Lung (tissue), 12 donors: Measurements from ENCODE around the gene MARCHF10. TPM values are rescaled to one million over a fixed set of nuclear protein-coding genes. Genes with fewer than 3 reads are reported as not detected.
A peak's percentile ranks its signal among the peaks of the same experiment; 100 is the strongest.

ENCODE experiments used
- ATAC-seq: fragments of 200-7000 bp; cut with Tn5 transposase; one replicate; pipeline ENCODE4 v1.9.1; 2020; ENCODE audit warnings: moderate number of reproducible peaks; ENCODE audit not compliant: insufficient read depth, low FRiP score
- DNase-seq, 3 donors: peaks; one replicate each; pipeline ENCODE4 v3.0.0-alpha.2; 2013 to 2017
- H3K27ac ChIP-seq, 2 donors: one replicate each; pipeline ENCODE4 v1.5.1; 2013; ENCODE audit warnings: mild to moderate bottlenecking in 2 of 2, moderate library complexity in 2 of 2, control low read depth in 1 of 2, inconsistent platforms in 1 of 2, low read depth in 1 of 2, low read length in 1 of 2
- H3K27me3 ChIP-seq, 3 donors: one replicate each; pipeline ENCODE4 v1.5.1; 2013; ENCODE audit warnings: low read length in 2 of 3; ENCODE audit not compliant: control insufficient read depth in 3 of 3, insufficient read depth in 3 of 3
- H3K36me3 ChIP-seq, 4 donors: one replicate each; pipeline ENCODE4 v1.5.1; 2013; ENCODE audit warnings: low read length in 4 of 4, mild to moderate bottlenecking in 1 of 4, moderate library complexity in 1 of 4; ENCODE audit not compliant: control insufficient read depth in 4 of 4, insufficient read depth in 4 of 4
- H3K4me1 ChIP-seq, 5 donors: one replicate each; pipeline ENCODE4 v1.5.1; 2013; ENCODE audit warnings: low read length in 5 of 5, mild to moderate bottlenecking in 2 of 5, moderate library complexity in 1 of 5; ENCODE audit not compliant: control insufficient read depth in 5 of 5, insufficient read depth in 5 of 5
- H3K4me3 ChIP-seq: one replicate; pipeline ENCODE4 v1.5.1; 2013; ENCODE audit warnings: mild to moderate bottlenecking, control low read depth, moderate library complexity
- H3K9ac ChIP-seq, 2 donors: one replicate each; pipeline ENCODE4 v1.5.1; 2013; ENCODE audit warnings: low read length in 2 of 2, control low read depth in 1 of 2; ENCODE audit not compliant: insufficient read depth in 1 of 2
- H3K9me3 ChIP-seq, 4 donors: one replicate each; pipeline ENCODE4 v1.5.1; 2013; ENCODE audit warnings: low read length in 3 of 4, mild to moderate bottlenecking in 1 of 4, moderate library complexity in 1 of 4; ENCODE audit not compliant: control insufficient read depth in 4 of 4, insufficient read depth in 3 of 4
- WGBS, 2 donors: extraction: QIAGEN DNeasy Blood & Tissue Kit; methylation state at CpG; one replicate each; pipeline ENCODE4 v1.1.7; 2013; 5-methylcytosine and 5-hydroxymethylcytosine counted together
- polyA plus RNA-seq, 2 donors: library from polyadenylated mRNA; stranded (reverse); fragments of 200-250 nt; gene quantifications; one replicate each; pipeline ENCODE4 v1.2.1, GENCODE V29; 2013
- total RNA-seq, 2 donors: library from RNA; depleted of rRNA in 1 of 2; stranded (reverse); fragments of >200 nt in 1 of 2; gene quantifications; one replicate each; pipeline ENCODE4 v1.2.1, GENCODE V29; 2014 to 2021
- TF ChIP-seq, protein P1 (sequence below): IDR thresholded peaks from 2 replicates; pipeline ENCODE4 v1.5.1; 2012; ENCODE audit warnings: mild to moderate bottlenecking; ENCODE audit errors: control extremely low read depth, extremely low read depth
- donor health status: control.
- donor health status: control.
- donor health status: Bipolar disorder and iron deficiency.
- donor health status: healthy.
- donor health status: DM: yes; HTN: yes; CAD: no.

MARCHF10 gene
- total and polyA plus RNA-seq, 4 donors, result 3.1 to 13.8 (median 7.5) TPM

DNA sequence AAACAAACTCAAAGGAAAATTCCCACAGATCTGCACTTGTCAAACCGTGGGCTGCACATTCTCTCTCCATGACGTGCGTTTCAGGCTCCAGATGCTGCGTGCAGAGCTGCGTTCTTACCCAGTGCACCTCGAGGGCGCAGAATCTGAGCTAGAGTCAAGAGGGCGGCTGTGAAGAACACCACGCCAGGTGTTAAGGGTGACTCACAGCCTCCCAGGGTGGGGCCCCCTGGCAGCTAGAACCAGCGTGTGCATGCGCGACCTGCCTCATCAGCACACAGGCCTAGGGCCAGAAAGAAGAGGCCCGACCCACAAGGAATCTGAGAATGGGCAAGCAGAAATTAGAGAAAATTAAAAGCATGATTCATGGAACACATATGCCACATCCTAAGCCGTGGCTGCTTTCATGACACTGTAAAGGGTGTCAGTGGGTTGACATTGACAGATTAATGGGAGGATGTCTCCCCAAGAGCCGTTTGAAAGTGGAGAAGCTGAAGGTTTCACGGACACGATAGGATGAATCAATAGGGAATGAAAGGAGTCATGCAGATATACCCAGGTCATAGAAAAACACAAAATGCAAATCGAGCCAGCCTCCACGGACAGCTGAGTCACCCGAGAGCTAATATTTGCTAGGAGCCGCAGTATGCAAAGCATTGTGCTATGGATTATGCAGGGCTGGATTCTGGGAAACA, 29.0 kb downstream of the MARCHF10 start:
- H3K4me3 ChIP-seq, result no peak overlapping the region
- WGBS, 2 donors, result 66 to 86% methylated on average over 21 of the region's 21 CpGs
- H3K36me3 ChIP-seq, result no peaks in the 10 kb centered on the region
- no peaks in the 10 kb centered on the region for H3K4me1 ChIP-seq
- peak overlapping the region in 1 of 2 donors; percentile 1 for H3K27ac ChIP-seq
- peaks cover 0 to 3% (median 0%) of the 10 kb centered on the region in 3 donors for H3K27me3 ChIP-seq
- H3K9ac ChIP-seq, result no peak overlapping the region
- DNase-seq (peak in 2 of 3 donors; percentile 49 to 58), ATAC-seq (peak; percentile 66)
- no peaks in the 10 kb centered on the region for H3K9me3 ChIP-seq
- TF ChIP-seq, protein P1, sequence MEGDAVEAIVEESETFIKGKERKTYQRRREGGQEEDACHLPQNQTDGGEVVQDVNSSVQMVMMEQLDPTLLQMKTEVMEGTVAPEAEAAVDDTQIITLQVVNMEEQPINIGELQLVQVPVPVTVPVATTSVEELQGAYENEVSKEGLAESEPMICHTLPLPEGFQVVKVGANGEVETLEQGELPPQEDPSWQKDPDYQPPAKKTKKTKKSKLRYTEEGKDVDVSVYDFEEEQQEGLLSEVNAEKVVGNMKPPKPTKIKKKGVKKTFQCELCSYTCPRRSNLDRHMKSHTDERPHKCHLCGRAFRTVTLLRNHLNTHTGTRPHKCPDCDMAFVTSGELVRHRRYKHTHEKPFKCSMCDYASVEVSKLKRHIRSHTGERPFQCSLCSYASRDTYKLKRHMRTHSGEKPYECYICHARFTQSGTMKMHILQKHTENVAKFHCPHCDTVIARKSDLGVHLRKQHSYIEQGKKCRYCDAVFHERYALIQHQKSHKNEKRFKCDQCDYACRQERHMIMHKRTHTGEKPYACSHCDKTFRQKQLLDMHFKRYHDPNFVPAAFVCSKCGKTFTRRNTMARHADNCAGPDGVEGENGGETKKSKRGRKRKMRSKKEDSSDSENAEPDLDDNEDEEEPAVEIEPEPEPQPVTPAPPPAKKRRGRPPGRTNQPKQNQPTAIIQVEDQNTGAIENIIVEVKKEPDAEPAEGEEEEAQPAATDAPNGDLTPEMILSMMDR, result no peak

DNA sequence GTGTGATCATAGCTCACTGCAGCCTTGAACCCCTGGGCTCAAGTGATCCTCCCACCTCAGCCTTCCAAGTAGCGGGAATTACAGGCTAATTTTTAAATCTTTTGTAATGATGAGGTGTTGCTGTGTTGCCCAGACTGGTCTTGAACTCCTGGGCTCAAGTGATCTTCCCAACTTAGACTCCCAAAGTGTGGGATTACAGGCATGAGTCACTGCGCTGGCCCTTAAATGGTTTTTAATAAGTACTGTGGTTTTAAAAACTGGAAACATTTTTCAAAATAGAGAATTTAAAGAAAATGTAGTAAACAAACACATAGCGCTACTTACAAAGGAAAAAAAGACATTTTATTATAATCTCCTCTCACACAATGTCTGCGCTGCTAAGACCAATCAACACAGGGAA, 32.2 kb downstream of the MARCHF10 start:
- no peaks in the 10 kb centered on the region for H3K9me3 ChIP-seq
- H3K27me3 ChIP-seq, result peaks cover 0 to 5% (median 0%) of the 10 kb centered on the region in 3 donors
- no peak overlapping the region for H3K27ac ChIP-seq
- no peaks in the 10 kb centered on the region for H3K4me1 ChIP-seq
- no peak overlapping the region for H3K4me3 ChIP-seq
- ATAC-seq (no peak), DNase-seq (no peak)
- 93 to 96% methylated on average over 4 of the region's 4 CpGs for WGBS, 2 donors
- H3K9ac ChIP-seq, result no peak overlapping the region
- no peaks in the 10 kb centered on the region for H3K36me3 ChIP-seq
- TF ChIP-seq, protein P1, result no peak

DNA sequence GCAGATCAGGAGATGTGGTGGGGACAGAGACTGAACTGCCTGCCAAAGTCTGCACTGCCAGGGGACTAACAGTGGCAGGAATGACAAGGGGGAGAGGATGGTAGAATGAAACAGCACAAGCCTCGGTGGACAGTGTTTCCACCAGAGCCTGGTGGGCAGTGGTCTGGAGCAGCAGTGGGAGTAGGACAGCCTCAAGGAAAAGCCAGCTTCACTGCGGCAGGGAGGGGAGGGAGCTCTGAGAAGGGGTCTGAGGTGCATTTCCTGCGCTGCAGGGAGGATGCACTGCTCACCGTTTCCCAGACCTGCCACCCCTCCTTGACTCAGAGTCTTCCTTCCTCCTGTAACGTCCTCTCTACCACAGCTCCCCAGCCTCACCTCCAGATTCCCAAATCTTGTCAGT, 33.8 kb downstream of the MARCHF10 start:
- Histone ChIP-seq H3K9ac (no peak overlapping the region), H3K4me3 (no peak overlapping the region), H3K27me3 (peaks cover 0 to 5% (median 0%) of the 10 kb centered on the region in 3 donors), H3K4me1 (no peaks in the 10 kb centered on the region), H3K27ac (no peak overlapping the region), H3K9me3 (no peaks in the 10 kb centered on the region), H3K36me3 (no peaks in the 10 kb centered on the region)
- TF ChIP-seq, protein P1, result no peak
- ATAC-seq, result no peak
- 64 to 67% methylated on average over 5 of the region's 5 CpGs for WGBS, 2 donors
- no peak for DNase-seq

- WGBS, 2 donors, result 93% methylated on average over 5 of the region's 5 CpGs
- no peaks in the 10 kb centered on the region for H3K4me1 ChIP-seq
- no peak overlapping the region for H3K27ac ChIP-seq
- ATAC-seq, result no peak
- TF ChIP-seq, protein P1, result no peak
- no peaks in the 10 kb centered on the region for H3K27me3 ChIP-seq
- H3K9me3 ChIP-seq, result no peaks in the 10 kb centered on the region
- H3K9ac ChIP-seq, result no peak overlapping the region
- no peak overlapping the region for H3K4me3 ChIP-seq
- no peaks in the 10 kb centered on the region for H3K36me3 ChIP-seq
- DNase-seq, result no peak
Observed at GRCh38 chr17:62767997-62768396, 40.1 kb downstream of the MARCHF10 start.
